Measurements from ENCODE around the gene GALNT17. TPM values are rescaled to one million over a fixed set of nuclear protein-coding genes. Genes with fewer than 3 reads are reported as not detected.
A peak's percentile ranks its signal among the peaks of the same experiment; 100 is the strongest.

Gene GALNT17
- total and polyA plus RNA-seq, 12 donors: 15.1 to 87.0 (median 55.4) TPM

DNA sequence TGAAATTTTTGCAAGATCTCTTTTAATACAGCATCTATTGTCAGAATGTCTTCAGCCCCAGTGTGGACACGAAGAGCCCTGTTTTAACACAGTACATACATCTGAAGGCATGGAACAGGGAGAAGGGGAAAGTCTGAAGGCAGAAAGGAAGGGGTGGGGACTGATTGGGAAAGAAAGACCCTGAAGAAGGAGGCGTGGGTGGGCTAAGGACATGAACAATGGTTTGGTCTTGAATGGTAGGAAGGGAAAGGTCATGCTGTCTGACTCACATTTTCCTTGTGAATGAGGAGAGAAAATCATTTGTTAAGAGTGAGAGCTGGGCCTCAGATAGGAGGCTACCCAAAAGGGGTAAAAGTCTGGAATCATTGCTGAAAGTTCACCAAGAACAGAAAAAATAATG, 297.1 kb downstream of the GALNT17 start:
- Histone ChIP-seq H3K4me3 (no peak overlapping the region), H3K27me3 (no peaks in the 10 kb centered on the region), H3K27ac (no peak overlapping the region), H3K36me3 (no peaks in the 10 kb centered on the region), H3K4me1 (peaks cover 0 to 11% (median 1%) of the 10 kb centered on the region in 9 donors), H3K9me3 (no peaks in the 10 kb centered on the region)
- WGBS, 2 donors: 57 to 67% methylated on average over 2 of the region's 2 CpGs
- intact Hi-C loops (cut with DNase I): no loop called here
- DNase-seq (no peak), ATAC-seq (no peak)
- no peak for TF ChIP-seq CTCF (IDR thresholded peaks at IDR 0.05)

DNA sequence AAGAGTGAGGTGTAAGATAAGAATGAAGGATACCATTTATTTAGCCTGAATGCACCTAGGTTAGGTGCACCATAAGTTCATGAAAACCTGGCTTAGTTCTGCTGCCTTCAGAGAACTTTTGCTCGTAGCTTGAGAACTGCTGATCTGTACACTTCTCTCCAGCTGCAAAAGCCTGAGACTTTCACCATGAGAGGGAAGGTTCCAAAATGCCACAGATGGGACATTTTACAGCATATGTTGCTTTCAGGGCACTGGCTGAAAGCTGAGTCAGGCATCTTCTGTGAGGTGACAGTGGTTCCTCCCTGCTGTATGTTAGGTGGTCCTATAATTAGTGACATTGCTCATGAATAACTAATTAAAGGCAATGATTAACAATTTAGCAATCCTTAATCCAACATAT, 298.3 kb downstream of the GALNT17 start:
- DNase-seq (no peak), ATAC-seq (no peak)
- intact Hi-C loops (cut with DNase I): no loop called here
- H3K27me3 ChIP-seq: no peaks in the 10 kb centered on the region
- H3K4me3 ChIP-seq: no peak overlapping the region
- no peaks in the 10 kb centered on the region for H3K36me3 ChIP-seq
- no peaks in the 10 kb centered on the region for H3K4me1 ChIP-seq
- WGBS, 2 donors: 72 to 75% methylated on average over 1 of the region's 1 CpG
- no peak overlapping the region for H3K27ac ChIP-seq
- no peaks in the 10 kb centered on the region for H3K9me3 ChIP-seq
- no peak for TF ChIP-seq CTCF (IDR thresholded peaks at IDR 0.05)

GRCh38 chr7:71439321-71439720, 307.4 kb downstream of the GALNT17 start:
- no peak for ATAC-seq
- peaks cover 0 to 4% (median 0%) of the 10 kb centered on the region in 9 donors for H3K36me3 ChIP-seq
- DNase-seq: no peak
- peaks cover 0 to 10% (median 0%) of the 10 kb centered on the region in 9 donors for H3K4me1 ChIP-seq
- no peak overlapping the region for H3K4me3 ChIP-seq
- WGBS, 2 donors: 59 to 80% methylated on average over 7 of the region's 7 CpGs
- no peaks in the 10 kb centered on the region for H3K27me3 ChIP-seq
- no peak for TF ChIP-seq CTCF (IDR thresholded peaks at IDR 0.05)
- peaks cover 0 to 3% (median 0%) of the 10 kb centered on the region in 11 donors for H3K9me3 ChIP-seq
- H3K27ac ChIP-seq: no peak overlapping the region
- intact Hi-C loops (cut with DNase I): no loop called here

DNA sequence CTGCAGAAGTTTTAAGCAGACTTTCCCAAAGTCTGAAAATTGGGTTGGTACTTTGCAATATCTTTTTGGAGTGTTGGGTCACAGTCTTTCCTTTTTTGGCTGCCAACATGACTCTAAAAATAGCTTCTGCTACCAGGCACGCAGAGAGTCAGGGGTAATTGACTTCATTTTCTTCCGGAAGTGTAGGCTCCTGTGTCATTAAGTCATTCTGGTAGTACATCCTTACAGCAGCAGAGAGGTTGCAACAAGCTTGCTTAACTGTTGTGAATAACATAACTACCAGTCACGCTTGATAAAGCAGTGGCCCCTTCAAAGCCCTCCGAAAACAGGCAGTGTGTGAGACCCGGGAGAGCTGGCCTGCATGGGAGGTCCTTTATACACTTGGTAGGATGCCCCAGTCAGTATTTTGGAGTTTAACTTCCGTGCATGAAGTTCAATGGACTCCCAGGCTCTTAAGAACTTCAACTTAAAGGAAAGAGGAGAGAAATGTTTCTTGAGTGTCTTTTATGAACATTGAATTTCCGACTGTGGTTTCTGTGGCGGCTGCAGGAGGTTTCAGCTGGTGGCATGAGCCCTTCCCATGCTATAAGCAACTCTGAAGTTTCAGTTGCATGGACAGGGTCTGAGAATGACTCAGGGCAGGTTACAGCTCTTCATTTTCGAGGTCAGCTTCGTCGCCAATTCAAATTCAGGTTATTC, 310.7 kb downstream of the GALNT17 start:
- Histone ChIP-seq H3K9me3 (no peaks in the 10 kb centered on the region), H3K27me3 (no peaks in the 10 kb centered on the region), H3K27ac (no peak overlapping the region), H3K36me3 (no peaks in the 10 kb centered on the region), H3K4me1 (peaks cover 0 to 10% (median 0%) of the 10 kb centered on the region in 9 donors), H3K4me3 (no peak overlapping the region)
- WGBS, 2 donors: 62 to 69% methylated on average over 11 of the region's 11 CpGs
- no peak for DNase-seq
- ATAC-seq: peak in 1 of 8 donors; percentile 44
- intact Hi-C loops (cut with DNase I): no loop called here
- TF ChIP-seq CTCF (IDR thresholded peaks at IDR 0.05): no peak
